Testis (tissue), 3 donors: ENCODE measurements around the gene SETD3. TPM values are rescaled to one million over a fixed set of nuclear protein-coding genes. Genes with fewer than 3 reads are reported as not detected.

ENCODE experiments used
- DNase-seq: peaks from one replicate; pipeline ENCODE4 v3.0.0-alpha.2; 2019
- H3K27ac ChIP-seq, 2 donors: fragments of 200-600 bp; sonication (generic); one replicate each; pipeline ENCODE4 v1.5.1; 2019
- H3K27me3 ChIP-seq: fragments of 200-600 bp; sonication (generic); one replicate; pipeline ENCODE4 v1.5.1; 2019
- H3K36me3 ChIP-seq: fragments of 200-600 bp; sonication (generic); one replicate; pipeline ENCODE4 v1.5.1; 2017; ENCODE audit warnings: low read depth; ENCODE audit errors: missing control alignments
- H3K4me1 ChIP-seq: fragments of 200-600 bp; sonication (generic); one replicate; pipeline ENCODE4 v1.5.1; 2019
- H3K4me3 ChIP-seq, 2 donors: fragments of 200-600 bp; sonication (generic); one replicate each; pipeline ENCODE4 v1.5.1; 2017 to 2019
- H3K9me3 ChIP-seq: fragments of 200-600 bp; sonication (generic); one replicate; pipeline ENCODE4 v1.5.1; 2017
- CTCF ChIP-seq, 3 experiments: fragments of 450-650 bp in 2 of 3; fragments of 200-600 bp in 1 of 3; sonication (generic) in 1 of 3; IDR thresholded peaks; one replicate each; pipeline ENCODE4 v1.5.1; 2016 to 2019; ENCODE audit warnings: antibody characterized with exemption in 3 of 3, mild to moderate bottlenecking in 2 of 3, moderate library complexity in 1 of 3
- POLR2A ChIP-seq: fragments of 450-650 bp; IDR thresholded peaks from one replicate; pipeline ENCODE4 v1.6.1; 2017; ENCODE audit warnings: antibody characterized with exemption, mild to moderate bottlenecking, moderate library complexity
- WGBS, 2 donors: methylation state at CpG; one replicate each; pipeline ENCODE4 v1.1.5; 2018; 5-methylcytosine and 5-hydroxymethylcytosine counted together
- intact Hi-C: fragments of 100-400 bp; cut with DNase I; formaldehyde crosslinking; loops from one replicate; pipeline ENCODE4 v1.15.1; 2023; ENCODE audit warnings: low total_unique reads
- polyA plus RNA-seq: library from polyadenylated mRNA; stranded (reverse); fragments of 350-450 nt; fragmentation: Illumina TruSeq; extraction: RNeasy Lipid Tissue Mini Kit (QIAGEN cat#74804); gene quantifications from one replicate; pipeline ENCODE4 v1.2.3, GENCODE V29; 2014; ENCODE audit warnings: low read depth, low replicate concordance; ENCODE audit not compliant: insufficient read depth
- total RNA-seq, 2 donors: library from RNA; depleted of rRNA; stranded (reverse); fragments of >200 nt; gene quantifications; one replicate each; pipeline ENCODE4 v1.2.3, GENCODE V29; 2016

Gene SETD3
- total and polyA plus RNA-seq, 3 donors from 2014 or later: 135 to 186 (median 160) TPM

- WGBS, 2 donors: 42 to 43% methylated on average over 3 of the region's 3 CpGs
- intact Hi-C loops: no loop called here
- DNase-seq: no peak
- no peaks in the 10 kb centered on the region for H3K27me3 ChIP-seq
- TF ChIP-seq CTCF (IDR thresholded peaks at IDR 0.05): no peak
- no peak for TF ChIP-seq POLR2A
- no peaks in the 10 kb centered on the region for H3K36me3 ChIP-seq
- no peak overlapping the region for H3K4me3 ChIP-seq
- no peak overlapping the region for H3K27ac ChIP-seq
- H3K4me1 ChIP-seq: no peaks in the 10 kb centered on the region
- H3K9me3 ChIP-seq: no peaks in the 10 kb centered on the region
These were observed 48.7 kb downstream of the SETD3 start for GRCh38 chr14:99431986-99432385.

GRCh38 chr14:99430491-99430890 lies 50.2 kb downstream of the SETD3 start:
- no peaks in the 10 kb centered on the region for H3K4me1 ChIP-seq
- 74% methylated on average over 7 of the region's 7 CpGs for WGBS, 2 donors
- no peaks in the 10 kb centered on the region for H3K36me3 ChIP-seq

GRCh38 chr14:99427632-99428300 lies 52.9 kb downstream of the SETD3 start:
- no peak for DNase-seq

More at GRCh38 chr14:99430491-99430890, 50.2 kb downstream of the SETD3 start:
- intact Hi-C loops: no loop called here
- Histone ChIP-seq H3K27me3 (no peaks in the 10 kb centered on the region), H3K4me3 (no peak overlapping the region), H3K9me3 (no peaks in the 10 kb centered on the region), H3K27ac (no peak overlapping the region)
- DNase-seq: no peak
- TF ChIP-seq CTCF (IDR thresholded peaks at IDR 0.05) (peak in 2 of 3 experiments; percentile 9 to 28), POLR2A (no peak)

GRCh38 chr14:99426813-99427346 lies 53.8 kb downstream of the SETD3 start:
- no peak for DNase-seq
- WGBS, 2 donors: 82 to 83% methylated on average over 12 of the region's 12 CpGs
- no peak for TF ChIP-seq POLR2A
- TF ChIP-seq CTCF (IDR thresholded peaks at IDR 0.05): no peak
- Histone ChIP-seq H3K36me3 (no peaks in the 10 kb centered on the region), H3K4me1 (no peaks in the 10 kb centered on the region), H3K4me3 (no peak overlapping the region), H3K27me3 (no peaks in the 10 kb centered on the region), H3K27ac (no peak overlapping the region), H3K9me3 (no peaks in the 10 kb centered on the region)
- intact Hi-C loops: no loop called here

More at GRCh38 chr14:99427632-99428300, 52.9 kb downstream of the SETD3 start:
- 82 to 84% methylated on average over 11 of the region's 11 CpGs for WGBS, 2 donors
- no peaks in the 10 kb centered on the region for H3K27me3 ChIP-seq
- H3K4me1 ChIP-seq: no peaks in the 10 kb centered on the region
- H3K27ac ChIP-seq: no peak overlapping the region
- no peak overlapping the region for H3K4me3 ChIP-seq
- intact Hi-C loops: no loop called here
- TF ChIP-seq CTCF (IDR thresholded peaks at IDR 0.05) (no peak), POLR2A (no peak)
- no peaks in the 10 kb centered on the region for H3K36me3 ChIP-seq
- no peaks in the 10 kb centered on the region for H3K9me3 ChIP-seq

- Histone ChIP-seq H3K9me3 (no peaks in the 10 kb centered on the region), H3K27me3 (no peaks in the 10 kb centered on the region), H3K36me3 (no peaks in the 10 kb centered on the region), H3K4me3 (no peak overlapping the region), H3K27ac (no peak overlapping the region), H3K4me1 (no peaks in the 10 kb centered on the region)
- 84 to 97% methylated on average over 3 of the region's 3 CpGs for WGBS, 2 donors
- TF ChIP-seq CTCF (IDR thresholded peaks at IDR 0.05): no peak
- TF ChIP-seq POLR2A: no peak
- intact Hi-C loops: no loop called here
- no peak for DNase-seq
These were observed 54.4 kb downstream of the SETD3 start for GRCh38 chr14:99426265-99426664.
